ENCODE measurements around the gene VPS37D.

GRCh38 chr7:73698410-73698809 lies 30.8 kb downstream of the VPS37D start:
- no peak for TF ChIP-seq CTCF (IDR thresholded peaks at IDR 0.05)
- no peak for TF ChIP-seq POLR2A (IDR thresholded peaks at IDR 0.05; ENCODE audit: low read depth)
- TF ChIP-seq EP300 (IDR thresholded peaks at IDR 0.05), result no peak
